HepG2 (cell line): ENCODE data around the gene CA10. TPM values are rescaled to one million over a fixed set of nuclear protein-coding genes. Genes with fewer than 3 reads are reported as not detected.

Source experiments
- ESRRA ChIP-seq: sonication (generic); formaldehyde crosslinking; IDR thresholded peaks from 2 replicates; pipeline ENCODE4 v1.5.1; 2020; ENCODE audit warnings: mild to moderate bottlenecking, low read depth, missing genetic modification reagents
- GABPB1 ChIP-seq: IDR thresholded peaks from 2 replicates; pipeline ENCODE4 v1.6.1; 2016; ENCODE audit warnings: mild to moderate bottlenecking, missing genetic modification reagents, moderate library complexity, missing compliant biosample characterization
- HOXA7 ChIP-seq: sonication (generic); formaldehyde crosslinking; IDR thresholded peaks from 2 replicates; pipeline ENCODE4 v1.8.1; 2022; ENCODE audit warnings: mild to moderate bottlenecking, missing genetic modification reagents, moderate library complexity
- ZHX2 ChIP-seq, 2 experiments: sonication (generic) in 1 of 2; formaldehyde crosslinking in 1 of 2; IDR thresholded peaks; 2 replicates each; pipeline versions ENCODE4 v1.6.1 to v1.9.0; 2014 to 2022; ENCODE audit warnings: antibody characterized with exemption in 1 of 2, borderline replicate concordance in 1 of 2, inconsistent platforms in 1 of 2, low read depth in 1 of 2, missing genetic modification reagents in 1 of 2
- ZNF263 ChIP-seq: sonication (generic); formaldehyde crosslinking; IDR thresholded peaks from 2 replicates; pipeline ENCODE4 v1.4.0; 2020; ENCODE audit warnings: missing genetic modification reagents
- ZNF577 ChIP-seq: sonication (generic); formaldehyde crosslinking; IDR thresholded peaks from 2 replicates; pipeline ENCODE4 v1.4.0; 2020; ENCODE audit warnings: mild to moderate bottlenecking, low read depth, missing genetic modification reagents, borderline replicate concordance
- ZNF619 ChIP-seq: sonication (generic); formaldehyde crosslinking; IDR thresholded peaks from 2 replicates; pipeline ENCODE4 v1.4.0; 2020; ENCODE audit warnings: mild to moderate bottlenecking, missing genetic modification reagents
- ZNF781 ChIP-seq: sonication (generic); formaldehyde crosslinking; IDR thresholded peaks from 2 replicates; pipeline ENCODE4 v1.5.1; 2020; ENCODE audit warnings: borderline replicate concordance, mild to moderate bottlenecking, missing genetic modification reagents; ENCODE audit errors: not compliant biosample characterization
- polyA plus RNA-seq, 8 experiments: library from polyadenylated mRNA; depleted of rRNA in 3 of 8; stranded (reverse) in 7 of 8; unstranded in 1 of 8; fragments of >200 nt; fragmentation: Illumina TruSeq in 4 of 8; extraction: Trizol in 4 of 8; gene quantifications; 2 replicates each; pipeline versions ENCODE4 v1.2.1 to v1.2.3, GENCODE V29; 2011 to 2016; ENCODE audit warnings: low read depth in 4 of 8, missing spikeins in 1 of 8, mixed read lengths in 1 of 8; ENCODE audit not compliant: insufficient read depth in 1 of 8
- total RNA-seq, 5 experiments: library from RNA; depleted of rRNA; stranded (reverse); fragments of >200 nt; fragmentation: Illumina TruSeq; extraction: Trizol; gene quantifications; 2 replicates each; pipeline ENCODE4 v1.2.3, GENCODE V29; 2016; ENCODE audit warnings: low read depth in 1 of 5
- TF ChIP-seq, protein P1 (sequence below): sonication (generic); formaldehyde crosslinking; IDR thresholded peaks from 2 replicates; pipeline ENCODE4 v1.5.1; 2020; ENCODE audit warnings: mild to moderate bottlenecking, missing genetic modification reagents, moderate library complexity
- TF ChIP-seq, protein P2 (sequence below): sonication (generic); formaldehyde crosslinking; IDR thresholded peaks from 2 replicates; pipeline ENCODE4 v1.8.0; 2022; ENCODE audit warnings: missing genetic modification reagents, mild to moderate bottlenecking, moderate library complexity, borderline replicate concordance
- TF ChIP-seq, protein P3 (sequence below): sonication (generic); formaldehyde crosslinking; IDR thresholded peaks from 2 replicates; pipeline ENCODE4 v1.4.0; 2020; ENCODE audit warnings: low read depth, missing genetic modification reagents

Gene CA10
- total and polyA plus RNA-seq, 2 of the 13 experiments (the other 11 are each of a cell fraction or from before 2014, with no cell fraction given), result not detected

DNA sequence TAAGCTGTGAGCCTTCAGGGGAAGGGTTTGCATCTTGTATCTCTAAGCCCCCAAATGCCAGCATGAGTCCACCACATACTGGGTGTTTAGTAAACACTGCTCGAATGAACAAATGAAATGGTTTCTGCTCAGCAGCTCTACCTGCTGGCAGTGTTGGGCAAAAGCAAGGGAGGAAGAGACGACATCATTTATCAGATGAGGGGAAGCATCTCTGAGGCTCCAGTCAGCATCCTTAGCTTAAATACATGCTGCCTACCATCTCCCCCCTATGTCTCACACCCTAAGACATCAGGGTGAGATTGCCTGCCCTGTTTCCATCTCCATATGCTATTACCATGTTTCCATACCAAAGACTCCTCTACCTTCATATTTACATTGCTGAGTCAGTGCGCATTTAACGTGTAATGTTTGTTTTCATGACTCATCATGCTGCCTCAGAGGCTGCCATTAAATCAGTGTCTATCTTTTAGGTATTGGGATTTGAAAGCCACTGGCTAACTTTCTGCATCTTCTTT, 518.3 kb downstream of the CA10 start (continued):
- TF ChIP-seq ZNF577 (CRISPR knock-in tag) (no peak), ZNF263 (CRISPR knock-in tag) (no peak), ESRRA (CRISPR knock-in tag) (no peak), ZHX2 (IDR thresholded peaks at IDR 0.05; ENCODE audit: low read depth) (0 out of 2 replicates have a peak, but pooled peaks have one; percentile 19), ZHX2 (CRISPR knock-in tag; IDR thresholded peaks at IDR 0.05; ENCODE audit: borderline replicate concordance) (no peak), ZNF619 (CRISPR knock-in tag) (no peak), ZNF781 (CRISPR knock-in tag) (no peak), GABPB1 (no peak), HOXA7 (CRISPR knock-in tag) (no peak)
- TF ChIP-seq, protein P1, sequence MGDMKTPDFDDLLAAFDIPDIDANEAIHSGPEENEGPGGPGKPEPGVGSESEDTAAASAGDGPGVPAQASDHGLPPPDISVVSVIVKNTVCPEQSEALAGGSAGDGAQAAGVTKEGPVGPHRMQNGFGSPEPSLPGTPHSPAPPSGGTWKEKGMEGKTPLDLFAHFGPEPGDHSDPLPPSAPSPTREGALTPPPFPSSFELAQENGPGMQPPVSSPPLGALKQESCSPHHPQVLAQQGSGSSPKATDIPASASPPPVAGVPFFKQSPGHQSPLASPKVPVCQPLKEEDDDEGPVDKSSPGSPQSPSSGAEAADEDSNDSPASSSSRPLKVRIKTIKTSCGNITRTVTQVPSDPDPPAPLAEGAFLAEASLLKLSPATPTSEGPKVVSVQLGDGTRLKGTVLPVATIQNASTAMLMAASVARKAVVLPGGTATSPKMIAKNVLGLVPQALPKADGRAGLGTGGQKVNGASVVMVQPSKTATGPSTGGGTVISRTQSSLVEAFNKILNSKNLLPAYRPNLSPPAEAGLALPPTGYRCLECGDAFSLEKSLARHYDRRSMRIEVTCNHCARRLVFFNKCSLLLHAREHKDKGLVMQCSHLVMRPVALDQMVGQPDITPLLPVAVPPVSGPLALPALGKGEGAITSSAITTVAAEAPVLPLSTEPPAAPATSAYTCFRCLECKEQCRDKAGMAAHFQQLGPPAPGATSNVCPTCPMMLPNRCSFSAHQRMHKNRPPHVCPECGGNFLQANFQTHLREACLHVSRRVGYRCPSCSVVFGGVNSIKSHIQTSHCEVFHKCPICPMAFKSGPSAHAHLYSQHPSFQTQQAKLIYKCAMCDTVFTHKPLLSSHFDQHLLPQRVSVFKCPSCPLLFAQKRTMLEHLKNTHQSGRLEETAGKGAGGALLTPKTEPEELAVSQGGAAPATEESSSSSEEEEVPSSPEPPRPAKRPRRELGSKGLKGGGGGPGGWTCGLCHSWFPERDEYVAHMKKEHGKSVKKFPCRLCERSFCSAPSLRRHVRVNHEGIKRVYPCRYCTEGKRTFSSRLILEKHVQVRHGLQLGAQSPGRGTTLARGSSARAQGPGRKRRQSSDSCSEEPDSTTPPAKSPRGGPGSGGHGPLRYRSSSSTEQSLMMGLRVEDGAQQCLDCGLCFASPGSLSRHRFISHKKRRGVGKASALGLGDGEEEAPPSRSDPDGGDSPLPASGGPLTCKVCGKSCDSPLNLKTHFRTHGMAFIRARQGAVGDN, result no peak
- TF ChIP-seq, protein P2, sequence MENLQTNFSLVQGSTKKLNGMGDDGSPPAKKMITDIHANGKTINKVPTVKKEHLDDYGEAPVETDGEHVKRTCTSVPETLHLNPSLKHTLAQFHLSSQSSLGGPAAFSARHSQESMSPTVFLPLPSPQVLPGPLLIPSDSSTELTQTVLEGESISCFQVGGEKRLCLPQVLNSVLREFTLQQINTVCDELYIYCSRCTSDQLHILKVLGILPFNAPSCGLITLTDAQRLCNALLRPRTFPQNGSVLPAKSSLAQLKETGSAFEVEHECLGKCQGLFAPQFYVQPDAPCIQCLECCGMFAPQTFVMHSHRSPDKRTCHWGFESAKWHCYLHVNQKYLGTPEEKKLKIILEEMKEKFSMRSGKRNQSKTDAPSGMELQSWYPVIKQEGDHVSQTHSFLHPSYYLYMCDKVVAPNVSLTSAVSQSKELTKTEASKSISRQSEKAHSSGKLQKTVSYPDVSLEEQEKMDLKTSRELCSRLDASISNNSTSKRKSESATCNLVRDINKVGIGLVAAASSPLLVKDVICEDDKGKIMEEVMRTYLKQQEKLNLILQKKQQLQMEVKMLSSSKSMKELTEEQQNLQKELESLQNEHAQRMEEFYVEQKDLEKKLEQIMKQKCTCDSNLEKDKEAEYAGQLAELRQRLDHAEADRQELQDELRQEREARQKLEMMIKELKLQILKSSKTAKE, result no peak
- TF ChIP-seq, protein P3, sequence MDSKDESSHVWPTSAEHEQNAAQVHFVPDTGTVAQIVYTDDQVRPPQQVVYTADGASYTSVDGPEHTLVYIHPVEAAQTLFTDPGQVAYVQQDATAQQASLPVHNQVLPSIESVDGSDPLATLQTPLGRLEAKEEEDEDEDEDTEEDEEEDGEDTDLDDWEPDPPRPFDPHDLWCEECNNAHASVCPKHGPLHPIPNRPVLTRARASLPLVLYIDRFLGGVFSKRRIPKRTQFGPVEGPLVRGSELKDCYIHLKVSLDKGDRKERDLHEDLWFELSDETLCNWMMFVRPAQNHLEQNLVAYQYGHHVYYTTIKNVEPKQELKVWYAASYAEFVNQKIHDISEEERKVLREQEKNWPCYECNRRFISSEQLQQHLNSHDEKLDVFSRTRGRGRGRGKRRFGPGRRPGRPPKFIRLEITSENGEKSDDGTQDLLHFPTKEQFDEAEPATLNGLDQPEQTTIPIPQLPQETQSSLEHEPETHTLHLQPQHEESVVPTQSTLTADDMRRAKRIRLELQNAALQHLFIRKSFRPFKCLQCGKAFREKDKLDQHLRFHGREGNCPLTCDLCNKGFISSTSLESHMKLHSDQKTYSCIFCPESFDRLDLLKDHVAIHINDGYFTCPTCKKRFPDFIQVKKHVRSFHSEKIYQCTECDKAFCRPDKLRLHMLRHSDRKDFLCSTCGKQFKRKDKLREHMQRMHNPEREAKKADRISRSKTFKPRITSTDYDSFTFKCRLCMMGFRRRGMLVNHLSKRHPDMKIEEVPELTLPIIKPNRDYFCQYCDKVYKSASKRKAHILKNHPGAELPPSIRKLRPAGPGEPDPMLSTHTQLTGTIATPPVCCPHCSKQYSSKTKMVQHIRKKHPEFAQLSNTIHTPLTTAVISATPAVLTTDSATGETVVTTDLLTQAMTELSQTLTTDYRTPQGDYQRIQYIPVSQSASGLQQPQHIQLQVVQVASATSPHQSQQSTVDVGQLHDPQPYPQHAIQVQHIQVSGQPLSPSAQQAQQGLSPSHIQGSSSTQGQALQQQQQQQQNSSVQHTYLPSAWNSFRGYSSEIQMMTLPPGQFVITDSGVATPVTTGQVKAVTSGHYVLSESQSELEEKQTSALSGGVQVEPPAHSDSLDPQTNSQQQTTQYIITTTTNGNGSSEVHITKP (CRISPR knock-in tag), result no peak
